H9 (cell line): ENCODE data around the gene RBFOX2. TPM values are rescaled to one million over a fixed set of nuclear protein-coding genes. Genes with fewer than 3 reads are reported as not detected.

Experiments
- DNase-seq: peaks from one replicate; pipeline ENCODE4 v3.0.0-alpha.2; 2017
- H2AFZ ChIP-seq: one replicate; pipeline ENCODE4 v1.6.1; 2013; ENCODE audit warnings: mild to moderate bottlenecking, low read length, control low read depth, moderate library complexity
- H2AK5ac ChIP-seq: 2 replicates; pipeline ENCODE4 v1.6.1; 2013; ENCODE audit warnings: low read length, control low read depth, mixed read lengths; ENCODE audit not compliant: insufficient read length
- H2BK120ac ChIP-seq: one replicate; pipeline ENCODE4 v1.6.1; 2013; ENCODE audit warnings: low read depth, mild to moderate bottlenecking, low read length, control low read depth, inconsistent platforms; ENCODE audit not compliant: poor library complexity, severe bottlenecking
- H2BK12ac ChIP-seq: 2 replicates; pipeline ENCODE4 v1.6.1; 2013; ENCODE audit warnings: low read length, control low read depth, mixed read lengths, low read depth; ENCODE audit not compliant: insufficient read length
- H2BK15ac ChIP-seq: 2 replicates; pipeline ENCODE4 v1.6.1; 2013; ENCODE audit warnings: low read depth, low read length, control low read depth
- H2BK20ac ChIP-seq: one replicate; pipeline ENCODE4 v1.6.1; 2013; ENCODE audit warnings: low read depth, mild to moderate bottlenecking, low read length, control low read depth, inconsistent platforms; ENCODE audit not compliant: poor library complexity, severe bottlenecking
- H2BK5ac ChIP-seq: 2 replicates; pipeline ENCODE4 v1.6.1; 2013; ENCODE audit warnings: low read length, control low read depth, mixed read lengths; ENCODE audit not compliant: insufficient read length
- H3K14ac ChIP-seq: 2 replicates; pipeline ENCODE4 v1.6.1; 2013; ENCODE audit warnings: low read length, control low read depth; ENCODE audit not compliant: insufficient read depth
- H3K18ac ChIP-seq: 2 replicates; pipeline ENCODE4 v1.6.1; 2013; ENCODE audit warnings: low read depth, mild to moderate bottlenecking, mixed read lengths, low read length, control low read depth; ENCODE audit not compliant: insufficient read length
- H3K23ac ChIP-seq: 2 replicates; pipeline ENCODE4 v1.6.1; 2013; ENCODE audit warnings: low read length, control low read depth, mixed read lengths, low read depth; ENCODE audit not compliant: insufficient read length
- H3K23me2 ChIP-seq: 2 replicates; pipeline ENCODE4 v1.6.1; 2013; ENCODE audit warnings: low read depth, mild to moderate bottlenecking, mixed read lengths, low read length, control low read depth; ENCODE audit not compliant: insufficient read length, poor library complexity, severe bottlenecking
- H3K27ac ChIP-seq: 2 replicates; pipeline ENCODE4 v1.5.1; 2013; ENCODE audit warnings: low read length, control low read depth, mixed read lengths, low read depth; ENCODE audit not compliant: insufficient read length
- H3K27me3 ChIP-seq: 2 replicates; pipeline ENCODE4 v1.6.1; 2013; ENCODE audit warnings: low read length, control low read depth, inconsistent platforms; ENCODE audit not compliant: insufficient read depth
- H3K4ac ChIP-seq: 2 replicates; pipeline ENCODE4 v1.6.1; 2013; ENCODE audit warnings: low read depth, mild to moderate bottlenecking, control low read depth, inconsistent platforms, low read length, moderate library complexity
- H3K4me1 ChIP-seq: 2 replicates; pipeline ENCODE4 v1.6.1; 2013; ENCODE audit warnings: low read length, control low read depth, inconsistent platforms; ENCODE audit not compliant: insufficient read depth
- H3K4me2 ChIP-seq: 2 replicates; pipeline ENCODE4 v1.6.1; 2013; ENCODE audit warnings: low read length, control low read depth, mixed read lengths; ENCODE audit not compliant: insufficient read length, insufficient read depth
- H3K56ac ChIP-seq: 2 replicates; pipeline ENCODE4 v1.6.1; 2013; ENCODE audit warnings: low read depth, mild to moderate bottlenecking, mixed read lengths, low read length, control low read depth; ENCODE audit not compliant: insufficient read length
- H3K79me1 ChIP-seq: 2 replicates; pipeline ENCODE4 v1.6.1; 2013; ENCODE audit warnings: low read depth, mild to moderate bottlenecking, moderate library complexity, low read length, control low read depth, inconsistent platforms; ENCODE audit not compliant: insufficient read depth, poor library complexity, severe bottlenecking
- H3K79me2 ChIP-seq: 2 replicates; pipeline ENCODE4 v1.6.1; 2013; ENCODE audit warnings: low read length, control low read depth, inconsistent platforms; ENCODE audit not compliant: insufficient read depth
- H3K9ac ChIP-seq: 2 replicates; pipeline ENCODE4 v1.6.1; 2013; ENCODE audit warnings: low read length, control low read depth, mixed read lengths; ENCODE audit not compliant: insufficient read length; ENCODE audit errors: extremely low read depth
- H3K9me3 ChIP-seq: one replicate; pipeline ENCODE4 v1.6.1; 2013; ENCODE audit warnings: low read depth, low read length, inconsistent platforms; ENCODE audit not compliant: control insufficient read depth
- H3T11ph ChIP-seq: one replicate; pipeline ENCODE4 v1.6.1; 2013; ENCODE audit warnings: mild to moderate bottlenecking, low read length, control low read depth, inconsistent platforms
- H4K20me1 ChIP-seq: one replicate; pipeline ENCODE4 v1.6.1; 2013; ENCODE audit not compliant: control insufficient read depth, insufficient read length, insufficient read depth
- H4K5ac ChIP-seq: 2 replicates; pipeline ENCODE4 v1.6.1; 2013; ENCODE audit warnings: low read depth, mild to moderate bottlenecking, mixed read lengths, low read length, control low read depth; ENCODE audit not compliant: insufficient read length
- H4K8ac ChIP-seq: replicated peaks from 2 replicates; pipeline ENCODE4 v1.6.1; 2013; ENCODE audit warnings: low read length, control low read depth, mixed read lengths, low read depth; ENCODE audit not compliant: insufficient read length
- H4K91ac ChIP-seq: 2 replicates; pipeline ENCODE4 v1.6.1; 2013; ENCODE audit warnings: low read depth, mild to moderate bottlenecking, moderate library complexity, mixed read lengths, low read length, control low read depth; ENCODE audit not compliant: insufficient read length
- H3K27ac Mint-ChIP-seq, 3 experiments: 2 replicates in 2 of 3; 3 replicates in 1 of 3; pipeline ENCODE4 v1.8.0; 2020 to 2021; ENCODE audit warnings: mixed read lengths in 3 of 3, mild to moderate bottlenecking in 1 of 3, moderate library complexity in 1 of 3
- H3K27me3 Mint-ChIP-seq: 2 replicates; pipeline ENCODE4 v1.8.0; 2021; ENCODE audit warnings: low read depth, mild to moderate bottlenecking, moderate library complexity, mixed read lengths
- H3K36me3 Mint-ChIP-seq, 3 experiments: 2 replicates in 2 of 3; 3 replicates in 1 of 3; pipeline ENCODE4 v1.8.0; 2020 to 2021; ENCODE audit warnings: low read depth in 3 of 3, mixed read lengths in 3 of 3; ENCODE audit not compliant: insufficient read depth in 1 of 3
- H3K4me1 Mint-ChIP-seq, 2 experiments: 2 replicates each; pipeline ENCODE4 v1.8.0; 2020; ENCODE audit warnings: mixed read lengths in 2 of 2
- H3K4me3 Mint-ChIP-seq, 2 experiments: 2 replicates in 1 of 2; 3 replicates in 1 of 2; pipeline ENCODE4 v1.8.0; 2020 to 2021; ENCODE audit warnings: mild to moderate bottlenecking in 2 of 2, mixed read lengths in 2 of 2, moderate library complexity in 1 of 2
- H3K9me3 Mint-ChIP-seq, 2 experiments: 2 replicates in 1 of 2; 3 replicates in 1 of 2; pipeline ENCODE4 v1.8.0; 2020; ENCODE audit warnings: mild to moderate bottlenecking in 2 of 2, mixed read lengths in 2 of 2, moderate library complexity in 1 of 2
- WGBS: extraction: QIAGEN DNeasy Blood & Tissue Kit; methylation state at CpG from one replicate; pipeline ENCODE4 v1.1.7; 2013; ENCODE audit warnings: missing lambda C conversion rate, low lambda C conversion rate, mixed read lengths; ENCODE audit not compliant: insufficient read length; ENCODE audit errors: extremely low coverage; 5-methylcytosine and 5-hydroxymethylcytosine counted together
- total RNA-seq: library from RNA; stranded (reverse); gene quantifications from 2 replicates; pipeline ENCODE4 v1.2.1, GENCODE V29; 2021
- TF ChIP-seq, protein P1 (sequence below): fragments of 200-600 bp; sonication (generic); conservative IDR thresholded peaks from 3 replicates; pipeline ENCODE4 v1.8.0; 2021; ENCODE audit warnings: antibody characterized with exemption, mild to moderate bottlenecking

The RBFOX2 gene
- total RNA-seq, 1 experiment from 2014 or later: 84.7 TPM

DNA sequence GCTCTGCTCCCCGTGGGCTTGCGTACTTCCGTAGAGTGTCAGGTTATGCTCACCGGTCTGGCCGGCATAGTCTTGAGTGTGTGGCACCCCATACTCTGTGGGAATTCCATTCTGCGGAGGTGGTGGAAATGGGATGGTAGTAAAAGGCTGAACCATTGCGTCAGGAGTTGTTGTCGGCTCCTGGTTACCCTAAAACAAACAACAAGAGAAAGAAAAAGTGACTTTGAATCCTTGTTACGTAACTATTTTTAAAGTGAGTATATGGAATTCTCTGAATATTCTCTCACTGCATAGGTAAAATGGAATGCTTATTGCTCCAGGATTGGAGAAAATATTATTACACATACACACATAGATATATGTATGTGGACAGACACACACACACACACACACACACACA, 218.8 kb downstream of the RBFOX2 start:
- Histone ChIP-seq H3K79me2 (no peaks in the 10 kb centered on the region; the same call in 1 of the 2 replicates), H3K4me2 (no peak overlapping the region), H3K79me1 (no peaks in the 10 kb centered on the region), H2BK5ac (no peak overlapping the region), H2BK15ac (no peak overlapping the region), H3K14ac (no peak overlapping the region), H3K4me1 (no peaks in the 10 kb centered on the region), H2BK12ac (no peak overlapping the region), H4K5ac (no peak overlapping the region), H4K20me1 (no peaks in the 10 kb centered on the region), H2BK120ac (no peak overlapping the region), H3K9me3 (no peaks in the 10 kb centered on the region), H3K18ac (no peak overlapping the region), H2BK20ac (no peak overlapping the region), H2AFZ (no peak overlapping the region), H3K4ac (no peak overlapping the region), H3K27me3 (no peaks in the 10 kb centered on the region), H3K27ac (no peak overlapping the region), H4K8ac (no peak overlapping the region), H4K91ac (no peak overlapping the region), H3K9ac (no peak overlapping the region), H3K23ac (no peak overlapping the region), H2AK5ac (no peak overlapping the region), H3K23me2 (no peaks in the 10 kb centered on the region), H3T11ph (no peak overlapping the region), H3K56ac (no peak overlapping the region)
- TF ChIP-seq, protein P1, sequence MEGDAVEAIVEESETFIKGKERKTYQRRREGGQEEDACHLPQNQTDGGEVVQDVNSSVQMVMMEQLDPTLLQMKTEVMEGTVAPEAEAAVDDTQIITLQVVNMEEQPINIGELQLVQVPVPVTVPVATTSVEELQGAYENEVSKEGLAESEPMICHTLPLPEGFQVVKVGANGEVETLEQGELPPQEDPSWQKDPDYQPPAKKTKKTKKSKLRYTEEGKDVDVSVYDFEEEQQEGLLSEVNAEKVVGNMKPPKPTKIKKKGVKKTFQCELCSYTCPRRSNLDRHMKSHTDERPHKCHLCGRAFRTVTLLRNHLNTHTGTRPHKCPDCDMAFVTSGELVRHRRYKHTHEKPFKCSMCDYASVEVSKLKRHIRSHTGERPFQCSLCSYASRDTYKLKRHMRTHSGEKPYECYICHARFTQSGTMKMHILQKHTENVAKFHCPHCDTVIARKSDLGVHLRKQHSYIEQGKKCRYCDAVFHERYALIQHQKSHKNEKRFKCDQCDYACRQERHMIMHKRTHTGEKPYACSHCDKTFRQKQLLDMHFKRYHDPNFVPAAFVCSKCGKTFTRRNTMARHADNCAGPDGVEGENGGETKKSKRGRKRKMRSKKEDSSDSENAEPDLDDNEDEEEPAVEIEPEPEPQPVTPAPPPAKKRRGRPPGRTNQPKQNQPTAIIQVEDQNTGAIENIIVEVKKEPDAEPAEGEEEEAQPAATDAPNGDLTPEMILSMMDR: no peak
- no peak for DNase-seq
- Mint-ChIP-seq H3K36me3 (peaks cover 23 to 39% (median 27%) of the 10 kb centered on the region in 3 experiments; a peak in 6 of 7 replicates), H3K4me3 (no peak overlapping the region), H3K4me1 (peaks cover 0 to 7% of the 10 kb centered on the region in 2 experiments; a peak in 1 of 4 replicates), H3K27me3 (no peaks in the 10 kb centered on the region), H3K9me3 (no peaks in the 10 kb centered on the region), H3K27ac (peak overlapping the region in 2 of 3 experiments; percentile 41; a peak in 2 of 7 replicates)
- no CpG with 5 or more reads among the region's 9 CpGs for WGBS
